ENCODE results near the gene ZFP91. TPM values are rescaled to one million over a fixed set of nuclear protein-coding genes. Genes with fewer than 3 reads are reported as not detected.

Gene ZFP91
- total and polyA plus RNA-seq, 2 of the 13 experiments (the other 11 are each of a cell fraction or from before 2014, with no cell fraction given), result 13.5 to 38.6 TPM

DNA sequence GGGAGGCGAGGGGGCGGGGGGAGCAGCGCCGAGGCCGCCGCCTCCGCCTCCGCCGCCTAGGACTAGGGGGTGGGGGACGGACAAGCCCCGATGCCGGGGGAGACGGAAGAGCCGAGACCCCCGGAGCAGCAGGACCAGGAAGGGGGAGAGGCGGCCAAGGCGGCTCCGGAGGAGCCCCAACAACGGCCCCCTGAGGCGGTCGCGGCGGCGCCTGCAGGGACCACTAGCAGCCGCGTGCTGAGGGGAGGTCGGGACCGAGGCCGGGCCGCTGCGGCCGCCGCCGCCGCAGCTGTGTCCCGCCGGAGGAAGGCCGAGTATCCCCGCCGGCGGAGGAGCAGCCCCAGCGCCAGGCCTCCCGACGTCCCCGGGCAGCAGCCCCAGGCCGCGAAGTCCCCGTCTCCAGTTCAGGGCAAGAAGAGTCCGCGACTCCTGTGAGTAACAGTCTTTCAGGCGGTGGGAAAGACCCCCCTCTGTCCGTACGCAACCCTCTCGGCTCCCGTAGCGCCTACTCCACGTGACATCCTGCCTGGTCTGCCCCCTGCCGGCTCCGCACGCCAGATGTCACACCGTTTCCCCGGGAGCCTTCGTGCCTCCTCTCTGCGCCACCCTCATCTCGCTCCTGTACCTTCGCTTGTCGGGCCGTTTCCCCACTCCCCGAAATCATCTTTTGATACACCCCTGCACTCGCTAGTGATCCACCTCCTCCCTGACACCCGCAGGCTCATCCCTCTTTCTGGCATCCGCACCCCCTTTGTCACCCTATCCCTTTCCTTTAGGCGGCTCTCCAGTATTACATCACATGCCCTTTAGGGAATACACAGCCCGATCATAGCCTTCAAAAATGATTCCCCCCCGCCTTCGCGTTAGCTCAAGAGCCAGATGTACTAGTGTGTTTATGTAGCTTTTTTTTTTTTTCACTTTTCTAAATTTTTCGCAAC, 598 bp downstream of the ZFP91 start (continued):
- TF ChIP-seq RARA (CRISPR knock-in tag; IDR thresholded peaks at IDR 0.05) (peak; percentile 31; the same call in 1 of the 2 replicates), GATAD2A (CRISPR knock-in tag; IDR thresholded peaks at IDR 0.05) (peak; percentile 64), ZNF672 (CRISPR knock-in tag; IDR thresholded peaks at IDR 0.05) (no peak), KAT8 (CRISPR knock-in tag; IDR thresholded peaks at IDR 0.05) (peak; percentile 86), NFYB (CRISPR knock-in tag; IDR thresholded peaks at IDR 0.05) (no peak), ZNF251 (CRISPR knock-in tag; IDR thresholded peaks at IDR 0.05) (no peak), PCBP1 (IDR thresholded peaks at IDR 0.05; ENCODE audit: borderline replicate concordance, low read depth, low read length) (no peak), ZMYM2 (CRISPR knock-in tag; IDR thresholded peaks at IDR 0.05) (no peak), ZNF782 (CRISPR knock-in tag; IDR thresholded peaks at IDR 0.05; ENCODE audit: borderline replicate concordance) (no peak; the same call in 1 of the 2 replicates), IKZF4 (CRISPR knock-in tag; IDR thresholded peaks at IDR 0.05; ENCODE audit: borderline replicate concordance, low read depth, not compliant biosample characterization) (peak; percentile 49), ZNF337 (CRISPR knock-in tag; IDR thresholded peaks at IDR 0.05; ENCODE audit: borderline replicate concordance, low read depth) (no peak), ZNF124 (CRISPR knock-in tag; IDR thresholded peaks at IDR 0.05) (no peak), ATF7 (IDR thresholded peaks at IDR 0.05) (no peak), ATF7 (CRISPR knock-in tag; IDR thresholded peaks at IDR 0.05) (no peak), TEAD2 (CRISPR knock-in tag; IDR thresholded peaks at IDR 0.05) (no peak), ZNF547 (CRISPR knock-in tag; IDR thresholded peaks at IDR 0.05) (peak; percentile 70; the same call in 1 of the 2 replicates), GABPA (IDR thresholded peaks at IDR 0.05; ENCODE audit: low read depth, low read length) (no peak; the same call in 1 of the 2 replicates), GABPA (CRISPR knock-in tag; IDR thresholded peaks at IDR 0.05; ENCODE audit: low read depth) (peak; percentile 83)
- TF ChIP-seq, protein P1, sequence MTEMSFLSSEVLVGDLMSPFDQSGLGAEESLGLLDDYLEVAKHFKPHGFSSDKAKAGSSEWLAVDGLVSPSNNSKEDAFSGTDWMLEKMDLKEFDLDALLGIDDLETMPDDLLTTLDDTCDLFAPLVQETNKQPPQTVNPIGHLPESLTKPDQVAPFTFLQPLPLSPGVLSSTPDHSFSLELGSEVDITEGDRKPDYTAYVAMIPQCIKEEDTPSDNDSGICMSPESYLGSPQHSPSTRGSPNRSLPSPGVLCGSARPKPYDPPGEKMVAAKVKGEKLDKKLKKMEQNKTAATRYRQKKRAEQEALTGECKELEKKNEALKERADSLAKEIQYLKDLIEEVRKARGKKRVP (CRISPR knock-in tag; IDR thresholded peaks at IDR 0.05), result peak in 1 of 2 experiments; percentile 81; a peak in 2 of 4 replicates
- TF ChIP-seq, protein P2, sequence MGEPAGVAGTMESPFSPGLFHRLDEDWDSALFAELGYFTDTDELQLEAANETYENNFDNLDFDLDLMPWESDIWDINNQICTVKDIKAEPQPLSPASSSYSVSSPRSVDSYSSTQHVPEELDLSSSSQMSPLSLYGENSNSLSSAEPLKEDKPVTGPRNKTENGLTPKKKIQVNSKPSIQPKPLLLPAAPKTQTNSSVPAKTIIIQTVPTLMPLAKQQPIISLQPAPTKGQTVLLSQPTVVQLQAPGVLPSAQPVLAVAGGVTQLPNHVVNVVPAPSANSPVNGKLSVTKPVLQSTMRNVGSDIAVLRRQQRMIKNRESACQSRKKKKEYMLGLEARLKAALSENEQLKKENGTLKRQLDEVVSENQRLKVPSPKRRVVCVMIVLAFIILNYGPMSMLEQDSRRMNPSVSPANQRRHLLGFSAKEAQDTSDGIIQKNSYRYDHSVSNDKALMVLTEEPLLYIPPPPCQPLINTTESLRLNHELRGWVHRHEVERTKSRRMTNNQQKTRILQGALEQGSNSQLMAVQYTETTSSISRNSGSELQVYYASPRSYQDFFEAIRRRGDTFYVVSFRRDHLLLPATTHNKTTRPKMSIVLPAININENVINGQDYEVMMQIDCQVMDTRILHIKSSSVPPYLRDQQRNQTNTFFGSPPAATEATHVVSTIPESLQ (CRISPR knock-in tag; conservative IDR thresholded peaks at IDR 0.05), result no peak
- TF ChIP-seq, protein P3, sequence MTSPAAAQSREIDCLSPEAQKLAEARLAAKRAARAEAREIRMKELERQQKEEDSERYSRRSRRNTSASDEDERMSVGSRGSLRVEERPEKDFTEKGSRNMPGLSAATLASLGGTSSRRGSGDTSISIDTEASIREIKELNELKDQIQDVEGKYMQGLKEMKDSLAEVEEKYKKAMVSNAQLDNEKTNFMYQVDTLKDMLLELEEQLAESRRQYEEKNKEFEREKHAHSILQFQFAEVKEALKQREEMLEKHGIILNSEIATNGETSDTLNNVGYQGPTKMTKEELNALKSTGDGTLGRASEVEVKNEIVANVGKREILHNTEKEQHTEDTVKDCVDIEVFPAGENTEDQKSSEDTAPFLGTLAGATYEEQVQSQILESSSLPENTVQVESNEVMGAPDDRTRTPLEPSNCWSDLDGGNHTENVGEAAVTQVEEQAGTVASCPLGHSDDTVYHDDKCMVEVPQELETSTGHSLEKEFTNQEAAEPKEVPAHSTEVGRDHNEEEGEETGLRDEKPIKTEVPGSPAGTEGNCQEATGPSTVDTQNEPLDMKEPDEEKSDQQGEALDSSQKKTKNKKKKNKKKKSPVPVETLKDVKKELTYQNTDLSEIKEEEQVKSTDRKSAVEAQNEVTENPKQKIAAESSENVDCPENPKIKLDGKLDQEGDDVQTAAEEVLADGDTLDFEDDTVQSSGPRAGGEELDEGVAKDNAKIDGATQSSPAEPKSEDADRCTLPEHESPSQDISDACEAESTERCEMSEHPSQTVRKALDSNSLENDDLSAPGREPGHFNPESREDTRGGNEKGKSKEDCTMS (CRISPR knock-in tag; conservative IDR thresholded peaks at IDR 0.05), result no peak
